GM10266 (cell line): ENCODE results near the gene MID2.

ENCODE experiments used
- DNase-seq: peaks from one replicate; pipeline ENCODE4 v3.0.0; 2012; ENCODE audit errors: extremely low spot score
- CTCF ChIP-seq: IDR thresholded peaks from 2 replicates; pipeline ENCODE4 v1.5.1; 2012; ENCODE audit warnings: mild to moderate bottlenecking, low read depth; ENCODE audit not compliant: control insufficient read depth, insufficient read depth; ENCODE audit errors: missing control alignments

MID2 gene

GRCh38 chrX:107968623-107969022, 143.0 kb downstream of the MID2 start:
- no peak for TF ChIP-seq CTCF
- DNase-seq, result no peak

GRCh38 chrX:107970073-107970472, 144.4 kb downstream of the MID2 start:
- no peak for DNase-seq
- TF ChIP-seq CTCF, result no peak

- DNase-seq, result no peak
- no peak for TF ChIP-seq CTCF
Observed at GRCh38 chrX:107971636-107972035, 146.0 kb downstream of the MID2 start.
